GM12878 (cell line): Measurements from ENCODE around the gene PPP1R14B. TPM values are rescaled to one million over a fixed set of nuclear protein-coding genes. Genes with fewer than 3 reads are reported as not detected.

Experiments
- ATF7 ChIP-seq: fragments of 450-650 bp; IDR thresholded peaks from 2 replicates; pipeline ENCODE4 v1.6.1; 2016; ENCODE audit warnings: low read depth, mild to moderate bottlenecking
- GATAD2B ChIP-seq: fragments of 450-650 bp; conservative IDR thresholded peaks from 2 replicates; pipeline ENCODE4 v1.6.1; 2017; ENCODE audit warnings: low read depth, mild to moderate bottlenecking, moderate library complexity
- HDAC2 ChIP-seq: fragments of 200-600 bp; sonication (generic); IDR thresholded peaks from 2 replicates; pipeline ENCODE4 v1.6.1; 2017
- NFYB ChIP-seq: IDR thresholded peaks from 2 replicates; pipeline ENCODE4 v1.6.1; 2011; ENCODE audit warnings: low read depth, mild to moderate bottlenecking, low read length, improper control_type of control experiment, moderate library complexity; ENCODE audit not compliant: insufficient read depth
- NR2F1 ChIP-seq: fragments of 450-650 bp; conservative IDR thresholded peaks from 2 replicates; pipeline ENCODE4 v1.6.1; 2017; ENCODE audit warnings: mild to moderate bottlenecking
- PAX5 ChIP-seq: IDR thresholded peaks from 2 replicates; pipeline ENCODE4 v1.6.1; 2011; ENCODE audit warnings: low read depth, low read length, borderline replicate concordance
- PKNOX1 ChIP-seq: fragments of 450-650 bp; IDR thresholded peaks from 2 replicates; pipeline ENCODE4 v1.6.1; 2016; ENCODE audit warnings: mild to moderate bottlenecking
- POLR2AphosphoS5 ChIP-seq: IDR thresholded peaks from 2 replicates; pipeline ENCODE4 v1.6.1; 2011; ENCODE audit warnings: mild to moderate bottlenecking, low read length, inconsistent platforms
- RBBP5 ChIP-seq: fragments of 200-600 bp; sonication (generic); conservative IDR thresholded peaks from 2 replicates; pipeline ENCODE4 v1.6.1; 2016
- RELA ChIP-seq: fragments of 450-650 bp; IDR thresholded peaks from 2 replicates; pipeline ENCODE4 v1.8.0; 2014; ENCODE audit warnings: borderline replicate concordance; ENCODE audit not compliant: partially characterized antibody
- SMAD5 ChIP-seq: IDR thresholded peaks from 2 replicates; pipeline ENCODE4 v1.6.1; 2016; ENCODE audit warnings: antibody characterized with exemption, low read depth
- TCF12 ChIP-seq: IDR thresholded peaks from 2 replicates; pipeline ENCODE4 v1.6.1; 2011; ENCODE audit warnings: low read depth, mild to moderate bottlenecking, low read length
- ZNF207 ChIP-seq: fragments of 450-650 bp; IDR thresholded peaks from 2 replicates; pipeline ENCODE4 v1.6.1; 2014; ENCODE audit warnings: antibody characterized with exemption, mild to moderate bottlenecking, borderline replicate concordance
- ZNF687 ChIP-seq: fragments of 450-650 bp; IDR thresholded peaks from 2 replicates; pipeline ENCODE4 v1.6.1; 2017; ENCODE audit warnings: mild to moderate bottlenecking, moderate library complexity
- polyA plus RNA-seq, 11 experiments: library from polyadenylated mRNA; depleted of rRNA in 4 of 11; unstranded in 6 of 11; stranded (reverse) in 5 of 11; fragments of >200 nt; fragmentation: Nextera tagmentation in 4 of 11; fragmentation: Illumina TruSeq in 1 of 11; extraction: Ambion mirVana in 4 of 11; extraction: Trizol in 1 of 11; gene quantifications; 1 replicate in 1 of 11; 2 replicates in 10 of 11; pipeline versions ENCODE4 v1.2.1 to v1.2.3, GENCODE V29; 2011 to 2016; ENCODE audit warnings: inconsistent platforms in 2 of 11, missing spikeins in 2 of 11, low read depth in 1 of 11
- total RNA-seq, 4 experiments: library from RNA; depleted of rRNA in 3 of 4; stranded (reverse); fragments of >200 nt in 3 of 4; fragmentation: Illumina TruSeq in 1 of 4; extraction: Trizol in 1 of 4; gene quantifications; 2 replicates each; pipeline versions ENCODE4 v1.2.1 to v1.2.3, GENCODE V29; 2013 to 2021

Gene PPP1R14B
- total and polyA plus RNA-seq, 10 of the 15 experiments (the other 5 are each of a cell fraction or from before 2014, with no cell fraction given): 8.4 to 283 (median 124) TPM

GRCh38 chr11:64230171-64230984 is 16.4 kb downstream of the PPP1R14B start, which contains the start of gene DNAJC4 (continued):
- TF ChIP-seq NFYB: peak; percentile 81; the same call in 1 of the 2 replicates
- TF ChIP-seq NR2F1: peak; percentile 53; the same call in 1 of the 2 replicates
- TF ChIP-seq RELA: peak; percentile 11
- peak; percentile 64; the same call in 1 of the 2 replicates for TF ChIP-seq PAX5
- no peak for TF ChIP-seq HDAC2
- TF ChIP-seq SMAD5: no peak
- peak; percentile 81 for TF ChIP-seq TCF12
- no peak for TF ChIP-seq RBBP5
- TF ChIP-seq GATAD2B: peak; percentile 87; the same call in 1 of the 2 replicates
- peak; percentile 50; the same call in 1 of the 2 replicates for TF ChIP-seq ZNF207
- peak; percentile 84 for TF ChIP-seq PKNOX1
- TF ChIP-seq ATF7: 0 out of 2 replicates have a peak, but pooled peaks have one; percentile 20
- TF ChIP-seq ZNF687: peak; percentile 33; the same call in 1 of the 2 replicates
- TF ChIP-seq POLR2AphosphoS5: peak; percentile 38; the same call in 1 of the 2 replicates
